ENCODE measurements around the gene EPHB1.

EPHB1 gene

GRCh38 chr3:135261214-135261775 lies 466.2 kb downstream of the EPHB1 start:
- H3K4me3 ChIP-seq (ENCODE audit: low read depth, low read length) = no peak overlapping the region
- no peak for TF ChIP-seq CTCF (IDR thresholded peaks at IDR 0.05; ENCODE audit: borderline replicate concordance, insufficient read depth, low read depth, low read length)

- no peak for TF ChIP-seq CTCF (IDR thresholded peaks at IDR 0.05; ENCODE audit: borderline replicate concordance, insufficient read depth, low read depth, low read length)
- no peak overlapping the region for H3K4me3 ChIP-seq (ENCODE audit: low read depth, low read length)
Measured at GRCh38 chr3:135261916-135262315, 466.9 kb downstream of the EPHB1 start.

GRCh38 chr3:135262441-135262840 lies 467.4 kb downstream of the EPHB1 start:
- TF ChIP-seq CTCF (IDR thresholded peaks at IDR 0.05; ENCODE audit: borderline replicate concordance, insufficient read depth, low read depth, low read length) = no peak
- no peak overlapping the region for H3K4me3 ChIP-seq (ENCODE audit: low read depth, low read length)

- H3K4me3 ChIP-seq (ENCODE audit: low read depth, low read length) = no peak overlapping the region
- TF ChIP-seq CTCF (IDR thresholded peaks at IDR 0.05; ENCODE audit: borderline replicate concordance, insufficient read depth, low read depth, low read length) = no peak
Measured at GRCh38 chr3:135263331-135263730, 468.3 kb downstream of the EPHB1 start.

- TF ChIP-seq CTCF (IDR thresholded peaks at IDR 0.05; ENCODE audit: borderline replicate concordance, insufficient read depth, low read depth, low read length) = no peak
- no peak overlapping the region for H3K4me3 ChIP-seq (ENCODE audit: low read depth, low read length)
Measured at GRCh38 chr3:135267487-135267886, 472.4 kb downstream of the EPHB1 start.

- no peak overlapping the region for H3K4me3 ChIP-seq (ENCODE audit: low read depth, low read length)
- TF ChIP-seq CTCF (IDR thresholded peaks at IDR 0.05; ENCODE audit: borderline replicate concordance, insufficient read depth, low read depth, low read length) = no peak
Measured at GRCh38 chr3:135268941-135269532, 474.0 kb downstream of the EPHB1 start.
